HFFc6 (cell line): Measurements from ENCODE around the gene FOXJ3. TPM values are rescaled to one million over a fixed set of nuclear protein-coding genes. Genes with fewer than 3 reads are reported as not detected.

Source experiments
- DNase-seq: peaks from one replicate; pipeline ENCODE4 v3.0.0-alpha.2; 2018
- H3K27ac Mint-ChIP-seq: 2 replicates; pipeline ENCODE4 v1.8.0; 2020; ENCODE audit warnings: mild to moderate bottlenecking, mixed read lengths
- H3K27me3 Mint-ChIP-seq: 2 replicates; pipeline ENCODE4 v1.8.0; 2021; ENCODE audit warnings: mild to moderate bottlenecking, moderate library complexity, mixed read lengths; ENCODE audit not compliant: insufficient read depth
- H3K36me3 Mint-ChIP-seq: 2 replicates; pipeline ENCODE4 v1.8.0; 2021; ENCODE audit warnings: low read depth, mixed read lengths
- H3K4me1 Mint-ChIP-seq: 2 replicates; pipeline ENCODE4 v1.8.0; 2020; ENCODE audit warnings: low read depth, mixed read lengths
- H3K4me3 Mint-ChIP-seq: 2 replicates; pipeline ENCODE4 v1.8.0; 2020; ENCODE audit warnings: mild to moderate bottlenecking, moderate library complexity, mixed read lengths
- H3K9me3 Mint-ChIP-seq: 2 replicates; pipeline ENCODE4 v1.8.0; 2020; ENCODE audit warnings: mild to moderate bottlenecking, mixed read lengths
- total RNA-seq, 6 experiments: library from RNA; stranded (reverse); fragmentation: NEBNext Ultra II Directional; extraction: Animal tissue kit (Norgen Biotek cat#: 25700); gene quantifications; 2 replicates in 1 of 6; 3 replicates in 5 of 6; pipeline ENCODE4 v1.2.3, GENCODE V29; 2021
- TF ChIP-seq, protein P1 (sequence below): fragments of 200-600 bp; sonication (generic); IDR thresholded peaks from 2 replicates; pipeline ENCODE4 v1.5.0; 2021; ENCODE audit warnings: antibody characterized with exemption, mild to moderate bottlenecking

Gene FOXJ3
- total RNA-seq, 6 experiments from 2014 or later = 24.5 to 31.3 (median 28.9) TPM

DNA sequence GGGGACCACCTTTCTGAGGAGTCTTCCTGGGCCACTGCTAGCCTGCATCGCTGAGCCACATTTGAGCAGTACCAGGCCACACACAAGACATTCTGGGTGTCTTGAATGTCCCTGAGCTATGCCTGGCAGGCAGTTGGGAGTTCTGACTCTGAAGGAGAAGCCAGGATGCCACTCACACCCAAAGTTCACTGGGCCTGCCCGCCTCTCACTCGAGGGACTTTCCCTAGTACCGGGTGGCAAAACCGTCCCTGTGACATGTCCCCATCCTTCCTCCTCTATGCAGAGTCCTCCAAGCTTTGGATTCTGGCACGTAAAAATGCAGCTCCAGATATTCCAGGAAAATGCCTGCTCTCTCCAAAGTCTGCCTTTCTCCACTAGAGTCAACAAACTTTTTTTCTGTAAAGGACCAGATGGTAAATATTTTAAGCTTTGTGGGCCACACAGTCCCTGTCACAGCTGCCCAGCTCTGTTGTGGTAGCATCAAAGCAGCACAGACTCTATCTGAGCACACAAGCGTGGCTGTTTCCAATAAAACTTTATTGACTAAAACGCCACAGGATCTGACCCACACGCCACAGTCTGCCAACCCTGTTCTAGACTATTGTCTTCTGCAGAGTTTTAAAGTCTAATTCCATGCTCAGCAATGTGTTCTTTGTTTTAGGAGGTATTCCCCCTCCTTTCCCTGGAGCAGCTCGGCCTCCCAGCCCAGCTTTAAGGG is 201.1 kb downstream of the FOXJ3 start:
- no peaks in the 10 kb centered on the region for H3K4me1 Mint-ChIP-seq
- no peaks in the 10 kb centered on the region for H3K36me3 Mint-ChIP-seq
- peaks cover 30% of the 10 kb centered on the region for H3K27me3 Mint-ChIP-seq
- DNase-seq = no peak
- TF ChIP-seq, protein P1, sequence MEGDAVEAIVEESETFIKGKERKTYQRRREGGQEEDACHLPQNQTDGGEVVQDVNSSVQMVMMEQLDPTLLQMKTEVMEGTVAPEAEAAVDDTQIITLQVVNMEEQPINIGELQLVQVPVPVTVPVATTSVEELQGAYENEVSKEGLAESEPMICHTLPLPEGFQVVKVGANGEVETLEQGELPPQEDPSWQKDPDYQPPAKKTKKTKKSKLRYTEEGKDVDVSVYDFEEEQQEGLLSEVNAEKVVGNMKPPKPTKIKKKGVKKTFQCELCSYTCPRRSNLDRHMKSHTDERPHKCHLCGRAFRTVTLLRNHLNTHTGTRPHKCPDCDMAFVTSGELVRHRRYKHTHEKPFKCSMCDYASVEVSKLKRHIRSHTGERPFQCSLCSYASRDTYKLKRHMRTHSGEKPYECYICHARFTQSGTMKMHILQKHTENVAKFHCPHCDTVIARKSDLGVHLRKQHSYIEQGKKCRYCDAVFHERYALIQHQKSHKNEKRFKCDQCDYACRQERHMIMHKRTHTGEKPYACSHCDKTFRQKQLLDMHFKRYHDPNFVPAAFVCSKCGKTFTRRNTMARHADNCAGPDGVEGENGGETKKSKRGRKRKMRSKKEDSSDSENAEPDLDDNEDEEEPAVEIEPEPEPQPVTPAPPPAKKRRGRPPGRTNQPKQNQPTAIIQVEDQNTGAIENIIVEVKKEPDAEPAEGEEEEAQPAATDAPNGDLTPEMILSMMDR = no peak
- H3K9me3 Mint-ChIP-seq = no peaks in the 10 kb centered on the region
- no peak overlapping the region for H3K4me3 Mint-ChIP-seq
- no peak overlapping the region for H3K27ac Mint-ChIP-seq

DNA sequence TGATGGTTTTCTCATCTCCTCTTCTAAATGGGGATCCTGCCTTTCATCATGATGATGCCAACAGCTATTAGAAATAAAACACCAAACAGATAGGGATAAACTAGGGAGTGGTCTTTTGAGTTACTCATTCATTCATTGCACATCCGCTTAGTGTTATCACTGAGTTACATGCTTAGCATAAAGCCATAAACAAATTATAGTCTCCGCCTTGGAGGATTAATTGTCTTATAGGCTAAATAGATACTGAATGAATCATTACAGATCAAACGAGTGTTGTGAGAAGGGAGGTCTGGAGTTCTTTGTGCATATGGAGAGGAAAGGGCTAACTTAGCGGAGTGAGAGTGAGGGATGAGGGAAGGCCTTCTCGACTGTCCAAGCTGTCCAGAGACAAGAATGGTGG is 201.6 kb downstream of the FOXJ3 start:
- Mint-ChIP-seq H3K36me3 (no peaks in the 10 kb centered on the region), H3K4me1 (no peaks in the 10 kb centered on the region), H3K27me3 (peaks cover 30% of the 10 kb centered on the region), H3K9me3 (no peaks in the 10 kb centered on the region), H3K27ac (no peak overlapping the region), H3K4me3 (no peak overlapping the region)
- TF ChIP-seq, protein P1 = no peak
- no peak for DNase-seq

DNA sequence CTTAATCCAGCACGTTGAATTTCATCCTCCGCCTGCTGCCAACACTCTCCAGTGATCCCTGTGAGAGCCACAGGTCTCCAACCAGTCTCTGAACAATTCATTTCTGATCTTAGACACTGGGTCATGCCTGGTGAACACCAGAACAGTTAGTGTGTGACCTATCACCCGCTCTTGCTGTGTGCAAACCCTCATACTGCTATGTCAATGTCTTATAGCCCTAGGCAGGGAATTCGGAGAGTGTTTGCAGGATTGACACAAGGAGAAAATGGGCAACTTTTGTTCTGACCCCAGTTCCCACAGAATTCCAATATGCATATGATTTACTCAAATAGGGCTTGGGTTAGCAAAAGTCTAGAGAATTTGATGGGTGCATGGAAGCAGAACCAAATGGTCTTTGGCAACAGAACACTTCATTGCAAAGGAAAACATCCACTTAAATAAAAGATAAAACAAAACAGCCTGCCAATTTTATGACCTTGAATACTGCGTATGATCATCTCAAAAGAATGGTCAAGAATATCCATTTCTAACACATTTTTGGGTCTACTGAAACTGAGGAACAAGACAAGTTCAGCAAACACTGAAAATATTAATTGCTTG is 204.9 kb downstream of the FOXJ3 start:
- Mint-ChIP-seq H3K36me3 (no peaks in the 10 kb centered on the region), H3K4me1 (no peaks in the 10 kb centered on the region), H3K27me3 (peaks cover 20% of the 10 kb centered on the region), H3K9me3 (no peaks in the 10 kb centered on the region), H3K4me3 (no peak overlapping the region), H3K27ac (no peak overlapping the region)
- DNase-seq = no peak
- TF ChIP-seq, protein P1 = no peak

DNA sequence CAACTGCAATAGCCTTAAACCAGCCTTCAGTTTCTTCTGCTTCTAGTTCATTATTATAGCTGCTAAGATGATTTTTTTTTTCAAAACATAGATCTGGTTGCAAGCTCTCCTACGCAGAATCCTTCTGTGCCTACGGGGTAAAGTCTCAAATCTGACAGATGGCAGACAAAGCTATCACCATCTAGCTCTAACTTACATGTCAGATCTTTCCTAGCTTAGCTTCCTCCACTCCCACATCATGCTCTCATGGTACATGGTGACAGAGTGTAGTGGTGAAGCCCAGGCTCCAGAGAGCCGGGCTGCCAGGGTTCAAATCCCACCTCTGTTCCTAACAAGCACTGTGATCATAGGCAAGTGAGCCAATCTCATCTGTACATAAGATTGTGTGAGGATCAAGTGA is 206.1 kb downstream of the FOXJ3 start:
- TF ChIP-seq, protein P1 = no peak
- Mint-ChIP-seq H3K36me3 (no peaks in the 10 kb centered on the region), H3K27me3 (peaks cover 19% of the 10 kb centered on the region), H3K4me1 (no peaks in the 10 kb centered on the region), H3K27ac (no peak overlapping the region), H3K4me3 (no peak overlapping the region), H3K9me3 (no peaks in the 10 kb centered on the region)
- no peak for DNase-seq

DNA sequence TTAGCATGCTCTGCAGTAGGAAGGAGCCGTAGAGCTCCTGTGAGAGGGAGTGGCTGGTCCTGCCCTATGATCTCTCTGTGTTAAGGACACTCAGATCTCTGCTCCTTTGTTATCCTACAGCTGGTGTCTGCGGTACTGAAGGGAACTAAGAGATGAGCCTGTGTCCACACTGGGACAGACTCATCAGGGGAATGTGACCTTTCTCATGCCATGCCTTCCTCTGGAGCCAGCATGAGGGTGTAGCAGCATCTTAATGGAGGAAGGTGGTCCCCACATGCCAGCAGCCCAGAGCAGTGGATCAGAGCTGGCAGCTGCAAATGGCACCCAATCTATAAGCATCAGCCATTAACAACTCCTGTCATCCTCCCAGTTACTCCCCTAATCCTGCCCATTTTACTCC is 206.5 kb downstream of the FOXJ3 start:
- Mint-ChIP-seq H3K27ac (no peak overlapping the region), H3K36me3 (no peaks in the 10 kb centered on the region), H3K9me3 (no peaks in the 10 kb centered on the region), H3K4me3 (no peak overlapping the region), H3K27me3 (peaks cover 20% of the 10 kb centered on the region), H3K4me1 (no peaks in the 10 kb centered on the region)
- TF ChIP-seq, protein P1 = no peak
- DNase-seq = no peak
